HG02970 (cell line): ENCODE data around the gene MICAL3.

Experiments used
- ATAC-seq: cut with Tn5 transposase; IDR thresholded peaks from one replicate; pipeline ENCODE4 v1.9.1; 2021; ENCODE audit warnings: mild to moderate bottlenecking, moderate library complexity, moderate number of reproducible peaks; ENCODE audit not compliant: unreplicated experiment, low FRiP score

Gene MICAL3

DNA sequence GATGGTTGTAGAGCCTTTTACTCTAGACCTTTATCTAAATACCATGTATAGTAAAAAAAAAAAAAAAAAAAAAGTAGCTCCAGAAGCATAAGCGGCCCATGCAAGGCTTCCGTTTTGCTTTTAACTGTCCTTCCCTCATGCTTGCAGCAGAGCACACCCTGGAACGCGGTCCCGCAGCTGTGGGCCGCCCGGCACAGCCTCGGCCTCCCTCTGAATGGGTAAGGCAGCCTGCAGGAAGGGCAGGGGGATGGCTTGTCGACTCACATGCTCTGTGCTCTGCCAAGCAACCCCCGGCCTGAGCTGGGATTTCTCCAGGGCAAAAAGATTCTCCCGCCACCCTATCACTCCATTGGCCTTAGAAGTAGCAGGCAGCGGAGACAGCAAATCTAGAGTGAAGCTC lies 148.7 kb downstream of the MICAL3 start:
- no peak for ATAC-seq

DNA sequence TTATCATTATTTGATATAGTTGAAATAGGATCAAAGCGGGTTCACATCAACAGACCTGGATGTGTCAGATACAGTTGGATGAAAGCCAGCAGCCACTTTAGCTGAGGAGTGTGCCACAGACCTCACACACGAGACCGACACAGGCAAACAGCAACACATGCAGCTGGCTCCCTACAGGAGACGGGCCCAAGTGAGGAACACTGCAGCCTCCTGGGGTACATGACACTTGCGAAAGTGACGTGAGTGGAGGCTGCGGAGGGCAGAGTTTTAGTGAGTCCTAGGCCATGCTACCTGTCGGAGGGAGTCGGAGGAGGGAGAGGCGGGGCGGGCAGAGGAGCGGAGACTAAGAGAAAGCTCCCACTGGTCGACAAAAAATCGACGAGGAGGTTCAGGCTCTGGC lies 149.2 kb downstream of the MICAL3 start:
- ATAC-seq, result no peak

- no peak for ATAC-seq
Observed at GRCh38 chr22:17874231-17874905, 150.0 kb downstream of the MICAL3 start.

DNA sequence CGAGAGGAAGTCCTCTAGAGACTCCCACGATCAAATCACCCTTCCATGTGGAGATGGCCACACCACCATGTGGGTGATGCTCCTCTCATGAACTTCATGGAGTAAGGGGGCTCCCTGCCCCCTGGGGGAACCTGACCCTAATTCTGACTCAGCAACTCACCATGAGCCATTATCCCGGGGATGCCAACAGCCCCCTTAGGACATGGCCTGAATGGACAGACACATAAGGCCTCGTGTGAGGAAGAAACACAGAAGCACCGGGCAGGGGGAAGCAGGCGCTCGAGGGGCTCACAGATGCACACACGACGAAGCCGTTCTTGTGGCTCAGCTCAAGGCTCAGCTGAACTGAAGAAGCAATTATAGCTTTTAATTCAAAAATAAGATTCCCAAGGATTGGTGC lies 150.6 kb downstream of the MICAL3 start:
- no peak for ATAC-seq

- no peak for ATAC-seq
Observed at GRCh38 chr22:17873116-17873515, 151.2 kb downstream of the MICAL3 start.

GRCh38 chr22:17872471-17872870 lies 151.9 kb downstream of the MICAL3 start:
- ATAC-seq, result no peak

GRCh38 chr22:17871726-17872458 lies 152.5 kb downstream of the MICAL3 start:
- ATAC-seq, result no peak

DNA sequence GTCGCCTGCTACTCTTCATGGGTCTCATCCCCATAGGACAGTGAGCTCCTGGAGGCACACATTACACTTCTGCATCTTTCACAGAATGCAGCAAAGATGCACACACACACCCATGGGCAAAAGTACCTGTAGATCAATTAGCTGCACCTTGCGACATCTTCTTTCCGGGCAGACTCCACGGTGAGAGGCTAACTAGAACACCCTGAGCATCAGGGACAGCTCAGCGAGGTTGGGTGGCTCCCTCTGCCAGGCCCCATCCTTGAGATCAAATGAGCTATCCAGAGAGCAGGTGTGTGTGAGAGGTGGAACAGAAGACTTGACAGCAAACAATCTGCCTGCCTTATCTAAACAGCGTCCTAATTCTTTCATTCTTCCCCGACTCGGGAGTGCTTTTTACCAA lies 154.0 kb downstream of the MICAL3 start:
- ATAC-seq, result no peak

GRCh38 chr22:17869285-17870096 lies 154.9 kb downstream of the MICAL3 start:
- no peak for ATAC-seq

DNA sequence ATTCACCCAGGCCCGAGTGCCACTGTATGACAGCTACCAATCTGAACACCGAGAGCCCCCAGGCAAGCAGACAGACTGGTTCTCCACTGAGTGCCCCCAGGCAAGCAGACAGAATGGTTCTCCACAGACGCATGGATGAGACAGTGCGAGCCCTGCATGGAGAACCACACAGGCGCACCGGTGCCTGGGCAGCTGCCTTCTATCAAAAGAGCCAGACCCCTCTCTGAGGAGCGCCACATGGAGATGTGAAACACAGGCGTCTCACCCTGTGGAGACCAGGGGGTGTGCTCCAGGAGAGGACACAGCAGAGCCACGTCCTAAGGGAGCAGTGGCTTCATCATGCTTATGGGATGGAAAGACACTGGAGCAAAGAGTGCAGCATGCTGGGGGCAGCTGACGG lies 155.6 kb downstream of the MICAL3 start:
- no peak for ATAC-seq

DNA sequence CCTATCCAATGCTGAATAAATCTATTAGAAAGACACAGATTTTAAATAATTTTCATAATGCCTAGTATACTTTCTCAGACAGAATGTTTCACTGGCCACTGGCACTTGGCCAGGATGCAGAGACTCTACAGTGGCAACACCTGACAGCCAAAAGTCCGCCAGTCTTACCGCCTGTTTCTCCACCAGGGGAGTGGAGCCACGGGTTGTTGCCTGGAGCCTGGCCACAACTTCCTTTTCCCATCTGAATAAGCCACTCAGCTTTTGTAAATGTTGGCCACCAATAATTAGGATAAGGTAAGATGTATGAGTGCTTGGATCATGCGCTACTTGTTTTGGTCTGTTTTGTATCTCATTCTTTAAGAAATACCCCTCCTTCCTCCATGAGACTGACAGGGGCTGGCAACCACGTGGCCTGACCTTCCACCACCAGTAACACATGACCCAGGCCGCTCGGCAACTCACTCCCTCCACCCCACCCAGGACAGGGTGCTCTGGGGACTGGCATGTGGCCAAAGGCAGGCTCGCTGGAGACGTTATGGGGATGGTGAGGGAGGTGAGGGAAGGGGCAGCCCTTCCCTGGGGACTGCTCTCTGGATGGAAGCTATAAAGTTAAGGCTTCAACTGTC lies 157.1 kb downstream of the MICAL3 start:
- no peak for ATAC-seq

DNA sequence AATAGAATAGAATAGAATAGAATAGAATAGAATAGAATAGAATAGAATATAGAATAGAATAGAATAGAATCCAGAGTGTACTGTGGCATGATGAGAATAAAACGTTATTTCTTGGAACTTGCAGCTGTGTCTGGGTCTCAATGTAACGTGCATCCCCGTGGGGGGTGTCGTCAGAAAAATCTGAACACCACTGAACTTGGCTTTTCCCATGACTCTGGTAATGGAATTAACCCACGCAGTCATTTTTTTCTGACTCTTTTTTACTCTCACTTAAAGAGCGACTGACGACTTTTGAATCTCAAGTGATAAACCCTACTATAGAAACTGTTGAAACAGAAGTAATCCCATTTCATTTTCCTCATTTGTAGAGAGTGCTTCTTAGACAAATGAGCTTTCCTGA lies 157.7 kb downstream of the MICAL3 start:
- no peak for ATAC-seq

DNA sequence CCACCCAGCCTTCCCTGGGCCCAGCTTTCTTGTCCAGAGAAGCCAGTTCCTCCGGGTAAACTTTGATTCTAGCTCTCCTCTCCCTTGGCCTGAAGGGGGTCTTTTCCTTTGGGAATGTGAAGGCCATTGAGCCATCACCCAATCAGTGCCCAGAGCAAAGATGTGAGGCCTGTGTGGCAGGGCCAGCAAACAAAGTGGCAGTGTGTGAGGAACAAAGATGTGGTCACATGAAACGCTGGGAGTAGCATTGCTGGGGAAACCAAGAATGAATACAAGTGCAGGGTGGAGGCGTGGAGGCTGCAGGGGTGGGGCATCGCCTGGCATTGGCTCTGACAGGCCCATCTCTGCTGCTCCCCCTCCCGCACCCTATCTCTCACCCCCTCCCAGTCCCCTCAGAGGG lies 158.2 kb downstream of the MICAL3 start:
- ATAC-seq, result no peak

GRCh38 chr22:17865183-17866055 lies 158.9 kb downstream of the MICAL3 start:
- ATAC-seq, result no peak

DNA sequence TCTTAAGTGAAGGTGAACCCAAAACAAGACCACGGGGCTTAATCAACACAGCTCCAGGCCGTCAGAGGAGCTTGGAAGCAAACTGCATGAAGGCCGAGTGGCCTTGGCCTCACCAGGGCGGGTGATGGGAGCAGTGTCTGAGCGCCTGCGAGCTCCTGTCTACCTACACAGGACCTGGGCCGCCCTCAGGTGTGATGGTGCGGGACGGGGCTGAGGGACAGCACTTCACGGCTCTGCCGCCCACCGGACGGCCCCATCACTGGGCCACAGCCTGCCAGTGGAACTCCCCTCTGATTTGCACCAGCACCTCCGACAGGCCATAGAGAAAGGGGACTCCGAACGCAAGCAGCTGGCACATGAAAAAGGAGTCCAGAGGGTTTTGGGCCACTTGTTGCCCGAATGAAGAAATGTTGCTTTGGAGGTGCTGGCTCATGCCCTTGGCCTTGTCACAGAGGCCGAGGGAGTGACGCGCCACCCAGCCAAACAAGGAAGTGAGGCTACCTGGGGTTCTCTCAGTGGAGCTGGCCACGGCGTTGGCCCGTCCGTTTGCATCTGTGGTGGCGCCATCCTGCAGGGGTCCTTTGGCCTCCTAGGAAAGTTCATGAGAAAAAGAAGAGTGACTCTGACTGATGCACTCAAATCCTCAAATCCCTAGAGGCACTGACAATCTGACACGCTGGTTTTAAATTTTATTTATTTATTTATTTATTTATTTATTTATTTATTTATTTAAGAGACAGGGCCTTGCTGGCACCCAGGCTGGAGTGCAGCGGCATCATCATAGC lies 159.8 kb downstream of the MICAL3 start:
- ATAC-seq, result no peak

GRCh38 chr22:17862646-17863181 lies 161.6 kb downstream of the MICAL3 start:
- ATAC-seq, result no peak

GRCh38 chr22:17861909-17862308 lies 162.5 kb downstream of the MICAL3 start:
- no peak for ATAC-seq

GRCh38 chr22:17860220-17860965 lies 164.0 kb downstream of the MICAL3 start:
- ATAC-seq, result no peak
